ENCODE data around the gene PLA2G4A. TPM values are rescaled to one million over a fixed set of nuclear protein-coding genes. Genes with fewer than 3 reads are reported as not detected.

The PLA2G4A gene
- total and polyA plus RNA-seq, 2 donors (not counting 3 experiments of a cell fraction or from before 2014, with no cell fraction given): 8.2 to 13.3 TPM

Other genes with a start within 250 kb of the PLA2G4A start
- 21.6 and 24.1 TPM in 2 replicates for gene PTGS2, start 148.5 kb upstream of the PLA2G4A start, total RNA-seq
- 57.7 and 84.6 TPM in 2 replicates for gene PTGS2, start 148.5 kb upstream of the PLA2G4A start, polyA plus RNA-seq